Neural cell (in vitro differentiated cells): ENCODE measurements around the gene KLF9. TPM values are rescaled to one million over a fixed set of nuclear protein-coding genes. Genes with fewer than 3 reads are reported as not detected.

Experiments used
- H2AFZ ChIP-seq: fragments of 200-600, 300-800 bp; sonication (generic), shearing (Covaris generic); 2 replicates; pipeline ENCODE4 v1.6.0; 2014; ENCODE audit warnings: low read depth, mild to moderate bottlenecking, antibody characterized with exemption, low read length, moderate library complexity
- H3F3A ChIP-seq: fragments of 200-600 bp; shearing (Covaris generic); 2 replicates; pipeline ENCODE4 v1.6.1; 2016; ENCODE audit warnings: mild to moderate bottlenecking, moderate library complexity, mixed read lengths, antibody characterized with exemption, low read length; ENCODE audit not compliant: insufficient read depth, poor library complexity, severe bottlenecking
- H3K27ac ChIP-seq: fragments of 200-600, 300-800 bp; sonication (generic), shearing (Covaris generic); 2 replicates; pipeline ENCODE4 v1.5.1; 2014; ENCODE audit warnings: mild to moderate bottlenecking, low read length, moderate library complexity
- H3K27me3 ChIP-seq: fragments of 300-800, 200-600 bp; sonication (generic), shearing (Covaris generic); 2 replicates; pipeline ENCODE4 v1.6.0; 2014; ENCODE audit warnings: mild to moderate bottlenecking, low read depth, low read length, moderate library complexity; ENCODE audit not compliant: insufficient read depth
- H3K36me3 ChIP-seq: fragments of 300-800, 200-600 bp; sonication (generic), shearing (Covaris generic); 2 replicates; pipeline ENCODE4 v1.5.1; 2014; ENCODE audit warnings: mild to moderate bottlenecking, antibody characterized with exemption, low read length, moderate library complexity; ENCODE audit not compliant: insufficient read depth
- H3K4me2 ChIP-seq: fragments of 300-800, 200-600 bp; sonication (generic), shearing (Covaris generic); 2 replicates; pipeline ENCODE4 v1.6.0; 2014; ENCODE audit warnings: mild to moderate bottlenecking, low read length
- H3K4me3 ChIP-seq: fragments of 300-800, 200-600 bp; sonication (generic), shearing (Covaris generic); 2 replicates; pipeline ENCODE4 v1.5.1; 2014; ENCODE audit warnings: mild to moderate bottlenecking, low read length, moderate library complexity
- H3K79me2 ChIP-seq: fragments of 200-600 bp; shearing (Covaris generic); replicated peaks from 2 replicates; pipeline ENCODE4 v1.6.0; 2014; ENCODE audit warnings: mild to moderate bottlenecking, low read length, moderate library complexity; ENCODE audit not compliant: insufficient read depth
- H3K9ac ChIP-seq: fragments of 300-800, 200-600 bp; sonication (generic), shearing (Covaris generic); 2 replicates; pipeline ENCODE4 v1.6.1; 2016; ENCODE audit warnings: mild to moderate bottlenecking, low read length, mixed read lengths
- H3K9me2 ChIP-seq: fragments of 200-600 bp; shearing (Covaris generic); 2 replicates; pipeline ENCODE4 v1.6.1; 2016; ENCODE audit warnings: mild to moderate bottlenecking, low read length, mixed read lengths; ENCODE audit not compliant: insufficient read depth
- H3K9me3 ChIP-seq: fragments of 200-600, 300-800 bp; sonication (generic), shearing (Covaris generic); 2 replicates; pipeline ENCODE4 v1.6.1; 2016; ENCODE audit warnings: mild to moderate bottlenecking, mixed run types, low read length, moderate library complexity, mixed read lengths
- H4K20me1 ChIP-seq: fragments of 200-600 bp; shearing (Covaris generic); 2 replicates; pipeline ENCODE4 v1.6.1; 2016; ENCODE audit warnings: mild to moderate bottlenecking, mixed run types; ENCODE audit not compliant: insufficient read depth
- EP300 ChIP-seq: fragments of 450-650 bp; conservative IDR thresholded peaks from 2 replicates; pipeline ENCODE4 v1.6.1; 2014; ENCODE audit warnings: antibody characterized with exemption, mild to moderate bottlenecking, moderate library complexity; ENCODE audit not compliant: poor library complexity, severe bottlenecking
- EZH2 ChIP-seq: fragments of 200-600, 300-800 bp; shearing (Covaris generic), sonication (generic); IDR thresholded peaks from 2 replicates; pipeline ENCODE4 v1.6.1; 2014; ENCODE audit warnings: antibody characterized with exemption, low read length, borderline replicate concordance, mild to moderate bottlenecking; ENCODE audit not compliant: insufficient read depth, poor library complexity, severe bottlenecking
- MXI1 ChIP-seq: fragments of 450-650 bp; conservative IDR thresholded peaks from 2 replicates; pipeline ENCODE4 v1.6.1; 2014; ENCODE audit warnings: antibody characterized with exemption, mild to moderate bottlenecking; ENCODE audit not compliant: poor library complexity, severe bottlenecking
- POLR2AphosphoS5 ChIP-seq: IDR thresholded peaks from 2 replicates; pipeline ENCODE4 v1.6.1; 2012
- RAD21 ChIP-seq: fragments of 450-650 bp; conservative IDR thresholded peaks from 2 replicates; pipeline ENCODE4 v1.6.1; 2014; ENCODE audit warnings: antibody characterized with exemption, mild to moderate bottlenecking, moderate library complexity
- SMC3 ChIP-seq: fragments of 450-650 bp; conservative IDR thresholded peaks from 2 replicates; pipeline ENCODE4 v1.6.1; 2014; ENCODE audit warnings: antibody characterized with exemption, mild to moderate bottlenecking, moderate library complexity; ENCODE audit not compliant: poor library complexity
- TAF1 ChIP-seq: IDR thresholded peaks from 2 replicates; pipeline ENCODE4 v1.6.1; 2012; ENCODE audit warnings: low read depth
- polyA plus RNA-seq: library from polyadenylated mRNA; depleted of rRNA; stranded (reverse); fragments of >200 nt; gene quantifications from 2 replicates; pipeline ENCODE4 v1.2.3, GENCODE V29; 2014
- TF ChIP-seq, protein P1 (sequence below): IDR thresholded peaks from 2 replicates; pipeline ENCODE4 v1.6.1; 2012; ENCODE audit warnings: borderline replicate concordance
- TF ChIP-seq, protein P2 (sequence below): fragments of 450-650 bp; IDR thresholded peaks from 2 replicates; pipeline ENCODE4 v1.5.1; 2014; ENCODE audit warnings: antibody characterized with exemption, mild to moderate bottlenecking, moderate library complexity; ENCODE audit not compliant: poor library complexity, severe bottlenecking

KLF9 gene
- polyA plus RNA-seq, 1 donor from 2014 or later = 0.11 TPM

DNA sequence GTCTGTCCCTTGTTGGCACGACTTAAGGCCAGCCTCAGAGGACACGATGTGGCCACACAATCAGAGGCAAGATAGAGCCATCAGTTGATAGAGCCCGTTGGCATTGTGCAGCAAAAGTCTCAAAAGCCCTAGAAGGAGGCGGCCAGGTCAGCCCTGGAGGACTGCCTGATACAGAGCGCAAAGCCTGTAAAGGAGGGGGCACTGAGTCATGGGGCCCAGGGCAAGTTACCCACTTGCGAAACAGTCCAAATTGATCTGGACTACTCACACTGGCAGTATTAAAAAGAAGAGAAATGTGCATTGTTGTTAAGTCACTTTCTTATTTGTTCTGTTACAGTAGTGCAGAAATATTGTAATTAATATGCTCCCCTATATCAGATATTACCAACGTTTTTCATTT lies 51.5 kb downstream of the KLF9 start:
- no peak for TF ChIP-seq MXI1
- no peak for TF ChIP-seq TAF1
- no peak for TF ChIP-seq POLR2AphosphoS5
- TF ChIP-seq, protein P1, sequence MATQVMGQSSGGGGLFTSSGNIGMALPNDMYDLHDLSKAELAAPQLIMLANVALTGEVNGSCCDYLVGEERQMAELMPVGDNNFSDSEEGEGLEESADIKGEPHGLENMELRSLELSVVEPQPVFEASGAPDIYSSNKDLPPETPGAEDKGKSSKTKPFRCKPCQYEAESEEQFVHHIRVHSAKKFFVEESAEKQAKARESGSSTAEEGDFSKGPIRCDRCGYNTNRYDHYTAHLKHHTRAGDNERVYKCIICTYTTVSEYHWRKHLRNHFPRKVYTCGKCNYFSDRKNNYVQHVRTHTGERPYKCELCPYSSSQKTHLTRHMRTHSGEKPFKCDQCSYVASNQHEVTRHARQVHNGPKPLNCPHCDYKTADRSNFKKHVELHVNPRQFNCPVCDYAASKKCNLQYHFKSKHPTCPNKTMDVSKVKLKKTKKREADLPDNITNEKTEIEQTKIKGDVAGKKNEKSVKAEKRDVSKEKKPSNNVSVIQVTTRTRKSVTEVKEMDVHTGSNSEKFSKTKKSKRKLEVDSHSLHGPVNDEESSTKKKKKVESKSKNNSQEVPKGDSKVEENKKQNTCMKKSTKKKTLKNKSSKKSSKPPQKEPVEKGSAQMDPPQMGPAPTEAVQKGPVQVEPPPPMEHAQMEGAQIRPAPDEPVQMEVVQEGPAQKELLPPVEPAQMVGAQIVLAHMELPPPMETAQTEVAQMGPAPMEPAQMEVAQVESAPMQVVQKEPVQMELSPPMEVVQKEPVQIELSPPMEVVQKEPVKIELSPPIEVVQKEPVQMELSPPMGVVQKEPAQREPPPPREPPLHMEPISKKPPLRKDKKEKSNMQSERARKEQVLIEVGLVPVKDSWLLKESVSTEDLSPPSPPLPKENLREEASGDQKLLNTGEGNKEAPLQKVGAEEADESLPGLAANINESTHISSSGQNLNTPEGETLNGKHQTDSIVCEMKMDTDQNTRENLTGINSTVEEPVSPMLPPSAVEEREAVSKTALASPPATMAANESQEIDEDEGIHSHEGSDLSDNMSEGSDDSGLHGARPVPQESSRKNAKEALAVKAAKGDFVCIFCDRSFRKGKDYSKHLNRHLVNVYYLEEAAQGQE = no peak
- TF ChIP-seq, protein P2, sequence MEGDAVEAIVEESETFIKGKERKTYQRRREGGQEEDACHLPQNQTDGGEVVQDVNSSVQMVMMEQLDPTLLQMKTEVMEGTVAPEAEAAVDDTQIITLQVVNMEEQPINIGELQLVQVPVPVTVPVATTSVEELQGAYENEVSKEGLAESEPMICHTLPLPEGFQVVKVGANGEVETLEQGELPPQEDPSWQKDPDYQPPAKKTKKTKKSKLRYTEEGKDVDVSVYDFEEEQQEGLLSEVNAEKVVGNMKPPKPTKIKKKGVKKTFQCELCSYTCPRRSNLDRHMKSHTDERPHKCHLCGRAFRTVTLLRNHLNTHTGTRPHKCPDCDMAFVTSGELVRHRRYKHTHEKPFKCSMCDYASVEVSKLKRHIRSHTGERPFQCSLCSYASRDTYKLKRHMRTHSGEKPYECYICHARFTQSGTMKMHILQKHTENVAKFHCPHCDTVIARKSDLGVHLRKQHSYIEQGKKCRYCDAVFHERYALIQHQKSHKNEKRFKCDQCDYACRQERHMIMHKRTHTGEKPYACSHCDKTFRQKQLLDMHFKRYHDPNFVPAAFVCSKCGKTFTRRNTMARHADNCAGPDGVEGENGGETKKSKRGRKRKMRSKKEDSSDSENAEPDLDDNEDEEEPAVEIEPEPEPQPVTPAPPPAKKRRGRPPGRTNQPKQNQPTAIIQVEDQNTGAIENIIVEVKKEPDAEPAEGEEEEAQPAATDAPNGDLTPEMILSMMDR = no peak
- no peak overlapping the region for H3K9ac ChIP-seq
- H3K9me2 ChIP-seq = no peaks in the 10 kb centered on the region
- no peak overlapping the region for H3K4me3 ChIP-seq
- H3K36me3 ChIP-seq = no peaks in the 10 kb centered on the region
- H3F3A ChIP-seq = no peaks in the 10 kb centered on the region
- H2AFZ ChIP-seq = no peak overlapping the region
- no peaks in the 10 kb centered on the region for H3K27me3 ChIP-seq
- no peaks in the 10 kb centered on the region for H4K20me1 ChIP-seq
- no peak overlapping the region for H3K27ac ChIP-seq
- H3K4me2 ChIP-seq = no peak overlapping the region
- no peaks in the 10 kb centered on the region for H3K9me3 ChIP-seq
- H3K79me2 ChIP-seq = no peaks in the 10 kb centered on the region

GRCh38 chr9:70355801-70356200 lies 58.7 kb downstream of the KLF9 start:
- H3K36me3 ChIP-seq = no peaks in the 10 kb centered on the region
- H3K4me3 ChIP-seq = no peak overlapping the region
- no peaks in the 10 kb centered on the region for H3K9me3 ChIP-seq
- no peak overlapping the region for H3K27ac ChIP-seq
- H3K4me2 ChIP-seq = no peak overlapping the region
- no peak for TF ChIP-seq EP300
- no peak for TF ChIP-seq MXI1
- no peaks in the 10 kb centered on the region for H3F3A ChIP-seq
- no peaks in the 10 kb centered on the region for H3K9me2 ChIP-seq
- no peak overlapping the region for H3K9ac ChIP-seq
- no peak overlapping the region for H2AFZ ChIP-seq
- H3K27me3 ChIP-seq = no peaks in the 10 kb centered on the region
- no peaks in the 10 kb centered on the region for H4K20me1 ChIP-seq
- H3K79me2 ChIP-seq = no peaks in the 10 kb centered on the region

- no peak overlapping the region for H2AFZ ChIP-seq
- TF ChIP-seq EZH2 = no peak
- TF ChIP-seq MXI1 = no peak
- TF ChIP-seq, protein P1 = no peak
- no peak for TF ChIP-seq EP300
- no peak for TF ChIP-seq RAD21
- TF ChIP-seq SMC3 = no peak
- TF ChIP-seq TAF1 = no peak
- no peak for TF ChIP-seq POLR2AphosphoS5
- TF ChIP-seq, protein P2 = no peak
Observed at GRCh38 chr9:70352802-70353201, 61.7 kb downstream of the KLF9 start.

More at GRCh38 chr9:70352802-70353201, 61.7 kb downstream of the KLF9 start:
- Histone ChIP-seq H3K9me3 (no peaks in the 10 kb centered on the region), H3K4me3 (no peak overlapping the region), H3K9ac (no peak overlapping the region), H4K20me1 (no peaks in the 10 kb centered on the region), H3K4me2 (no peak overlapping the region), H3K27ac (no peak overlapping the region), H3K27me3 (no peaks in the 10 kb centered on the region), H3F3A (no peaks in the 10 kb centered on the region), H3K79me2 (no peaks in the 10 kb centered on the region), H3K9me2 (no peaks in the 10 kb centered on the region), H3K36me3 (peaks cover 3% of the 10 kb centered on the region)
